ENCODE results near the gene CAMTA1. TPM values are rescaled to one million over a fixed set of nuclear protein-coding genes. Genes with fewer than 3 reads are reported as not detected.

The CAMTA1 gene
- total RNA-seq, 1 experiment from 2014 or later = 50.3 TPM

DNA sequence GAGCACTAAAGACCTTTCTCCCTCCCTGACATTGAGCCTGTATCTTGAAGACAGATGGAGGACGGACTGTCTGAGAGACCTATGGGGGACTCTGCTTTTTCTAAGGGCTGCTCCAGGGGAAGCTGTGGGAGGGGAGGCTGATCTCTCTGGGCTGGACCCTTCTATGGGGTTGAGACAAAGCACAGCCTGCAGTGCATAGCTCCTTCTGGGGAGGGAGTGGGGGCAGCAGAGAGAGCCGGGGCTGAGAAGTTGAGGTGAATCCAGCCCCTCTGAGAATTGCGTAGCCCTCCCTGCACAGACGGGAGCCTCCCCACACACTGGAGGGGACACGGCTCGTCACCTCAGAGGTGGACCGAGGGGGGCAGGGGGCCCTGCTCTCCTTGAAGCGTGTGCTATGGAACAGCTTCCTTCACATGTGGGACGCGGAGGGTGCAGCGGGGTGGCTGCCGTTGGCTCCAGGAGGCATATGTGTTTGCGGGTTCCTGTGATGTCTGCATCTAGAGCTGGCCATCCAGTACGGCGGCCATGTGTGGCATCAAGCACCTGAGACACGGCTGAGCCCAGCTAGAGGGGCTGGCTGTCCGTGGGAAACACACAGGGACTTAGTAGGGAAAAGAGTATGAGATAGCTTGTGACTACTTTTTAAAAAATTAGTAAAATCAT lies 299.1 kb downstream of the CAMTA1 start:
- Mint-ChIP-seq H3K4me3 (ENCODE audit: low read depth, unreplicated experiment) (no peak overlapping the region), H3K4me1 (ENCODE audit: low read depth, unreplicated experiment) (no peaks in the 10 kb centered on the region), H3K9me3 (ENCODE audit: low read depth, unreplicated experiment) (no peaks in the 10 kb centered on the region), H3K27me3 (ENCODE audit: unreplicated experiment) (peaks cover 50% of the 10 kb centered on the region), H3K27ac (ENCODE audit: unreplicated experiment) (no peak overlapping the region), H3K36me3 (ENCODE audit: insufficient read depth, unreplicated experiment) (no peaks in the 10 kb centered on the region)
- CTCF ChIA-PET = no interaction called here
- TF ChIP-seq, protein P1, sequence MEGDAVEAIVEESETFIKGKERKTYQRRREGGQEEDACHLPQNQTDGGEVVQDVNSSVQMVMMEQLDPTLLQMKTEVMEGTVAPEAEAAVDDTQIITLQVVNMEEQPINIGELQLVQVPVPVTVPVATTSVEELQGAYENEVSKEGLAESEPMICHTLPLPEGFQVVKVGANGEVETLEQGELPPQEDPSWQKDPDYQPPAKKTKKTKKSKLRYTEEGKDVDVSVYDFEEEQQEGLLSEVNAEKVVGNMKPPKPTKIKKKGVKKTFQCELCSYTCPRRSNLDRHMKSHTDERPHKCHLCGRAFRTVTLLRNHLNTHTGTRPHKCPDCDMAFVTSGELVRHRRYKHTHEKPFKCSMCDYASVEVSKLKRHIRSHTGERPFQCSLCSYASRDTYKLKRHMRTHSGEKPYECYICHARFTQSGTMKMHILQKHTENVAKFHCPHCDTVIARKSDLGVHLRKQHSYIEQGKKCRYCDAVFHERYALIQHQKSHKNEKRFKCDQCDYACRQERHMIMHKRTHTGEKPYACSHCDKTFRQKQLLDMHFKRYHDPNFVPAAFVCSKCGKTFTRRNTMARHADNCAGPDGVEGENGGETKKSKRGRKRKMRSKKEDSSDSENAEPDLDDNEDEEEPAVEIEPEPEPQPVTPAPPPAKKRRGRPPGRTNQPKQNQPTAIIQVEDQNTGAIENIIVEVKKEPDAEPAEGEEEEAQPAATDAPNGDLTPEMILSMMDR (IDR thresholded peaks at IDR 0.05; ENCODE audit: unreplicated experiment) = no peak
- BruUV-seq (replicated peaks) = no TSS peak
- intact Hi-C loops (cut with micrococcal nuclease; ENCODE audit: unreplicated experiment) = no loop called here
- no peak for DNase-seq

GRCh38 chr1:7085521-7085920 lies 300.3 kb downstream of the CAMTA1 start:
- no peaks in the 10 kb centered on the region for H3K36me3 Mint-ChIP-seq (ENCODE audit: insufficient read depth, unreplicated experiment)
- no peak overlapping the region for H3K4me3 Mint-ChIP-seq (ENCODE audit: low read depth, unreplicated experiment)
- TF ChIP-seq, protein P1 (IDR thresholded peaks at IDR 0.05; ENCODE audit: unreplicated experiment) = no peak
- H3K27ac Mint-ChIP-seq (ENCODE audit: unreplicated experiment) = no peak overlapping the region
- intact Hi-C loops (cut with micrococcal nuclease; ENCODE audit: unreplicated experiment) = no loop called here
- BruUV-seq (replicated peaks) = no TSS peak
- H3K9me3 Mint-ChIP-seq (ENCODE audit: low read depth, unreplicated experiment) = no peaks in the 10 kb centered on the region
- no peak for DNase-seq
- H3K27me3 Mint-ChIP-seq (ENCODE audit: unreplicated experiment) = peaks cover 62% of the 10 kb centered on the region
- CTCF ChIA-PET = no interaction called here
- H3K4me1 Mint-ChIP-seq (ENCODE audit: low read depth, unreplicated experiment) = no peaks in the 10 kb centered on the region

- CTCF ChIA-PET = no interaction called here
- TF ChIP-seq, protein P1 (IDR thresholded peaks at IDR 0.05; ENCODE audit: unreplicated experiment) = no peak
- H3K27me3 Mint-ChIP-seq (ENCODE audit: unreplicated experiment) = peaks cover 68% of the 10 kb centered on the region
- no peaks in the 10 kb centered on the region for H3K36me3 Mint-ChIP-seq (ENCODE audit: insufficient read depth, unreplicated experiment)
- no peak overlapping the region for H3K27ac Mint-ChIP-seq (ENCODE audit: unreplicated experiment)
- H3K4me3 Mint-ChIP-seq (ENCODE audit: low read depth, unreplicated experiment) = no peak overlapping the region
- no peaks in the 10 kb centered on the region for H3K4me1 Mint-ChIP-seq (ENCODE audit: low read depth, unreplicated experiment)
- intact Hi-C loops (cut with micrococcal nuclease; ENCODE audit: unreplicated experiment) = no loop called here
- DNase-seq = no peak
- H3K9me3 Mint-ChIP-seq (ENCODE audit: low read depth, unreplicated experiment) = no peaks in the 10 kb centered on the region
- BruUV-seq (replicated peaks) = no TSS peak
Measured at GRCh38 chr1:7086106-7086505, 300.9 kb downstream of the CAMTA1 start.

DNA sequence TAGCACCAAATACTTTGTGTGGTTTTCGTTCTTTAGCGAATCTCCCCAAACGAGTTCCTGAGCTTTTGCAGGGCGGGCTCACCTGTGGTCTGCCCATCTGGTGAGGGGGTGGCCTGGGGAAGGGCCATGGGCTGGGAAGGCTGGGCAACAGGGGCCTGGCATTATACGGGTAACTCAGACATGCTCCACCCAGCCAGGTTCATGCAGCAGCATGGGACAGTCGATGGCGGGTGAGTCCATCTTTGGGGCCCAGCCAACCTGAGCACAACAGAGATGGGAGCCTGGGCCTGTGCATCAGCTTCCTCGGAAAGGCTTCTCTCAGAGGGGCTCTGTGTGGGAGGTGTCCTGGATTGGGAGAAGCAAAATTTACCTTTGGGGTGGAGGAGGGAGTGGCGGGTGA lies 302.6 kb downstream of the CAMTA1 start:
- CTCF ChIA-PET = no interaction called here
- Mint-ChIP-seq H3K27ac (ENCODE audit: unreplicated experiment) (no peak overlapping the region), H3K27me3 (ENCODE audit: unreplicated experiment) (peaks cover 60% of the 10 kb centered on the region), H3K36me3 (ENCODE audit: insufficient read depth, unreplicated experiment) (no peaks in the 10 kb centered on the region), H3K4me3 (ENCODE audit: low read depth, unreplicated experiment) (no peak overlapping the region), H3K9me3 (ENCODE audit: low read depth, unreplicated experiment) (no peaks in the 10 kb centered on the region), H3K4me1 (ENCODE audit: low read depth, unreplicated experiment) (no peaks in the 10 kb centered on the region)
- no peak for DNase-seq
- intact Hi-C loops (cut with micrococcal nuclease; ENCODE audit: unreplicated experiment) = no loop called here
- TF ChIP-seq, protein P1 (IDR thresholded peaks at IDR 0.05; ENCODE audit: unreplicated experiment) = no peak
- BruUV-seq (replicated peaks) = no TSS peak
